Neural progenitor cell (in vitro differentiated cells): ENCODE measurements around the gene SCRN1.

Experiments
- CTCF ChIP-seq: fragments of 200-600 bp; sonication (generic); IDR thresholded peaks from 2 replicates; pipeline ENCODE4 v1.5.1; 2017; ENCODE audit warnings: antibody characterized with exemption, mild to moderate bottlenecking
- EZH2 ChIP-seq: fragments of 200-600 bp; sonication (generic); IDR thresholded peaks from 2 replicates; pipeline ENCODE4 v1.6.1; 2017; ENCODE audit warnings: antibody characterized with exemption, mild to moderate bottlenecking, moderate library complexity

DNA sequence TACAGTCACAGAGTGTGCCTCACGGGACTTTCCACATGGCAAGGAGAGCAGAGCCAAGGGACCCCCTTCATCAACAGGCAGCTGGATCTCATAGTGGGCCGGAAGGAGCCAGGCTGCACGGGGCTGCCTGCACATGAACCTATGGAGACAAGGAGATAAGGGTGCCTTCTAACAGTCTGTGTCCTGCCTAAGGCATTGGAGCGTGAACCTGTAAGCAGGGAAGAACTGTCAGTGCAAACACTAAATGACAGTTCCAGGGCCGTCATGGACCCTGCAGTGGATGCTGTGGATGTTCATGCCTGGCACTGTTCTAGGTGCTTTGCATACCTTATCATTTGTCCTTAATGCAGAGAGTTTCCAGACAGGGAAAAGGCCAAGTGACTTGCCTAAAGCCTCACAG, 97.4 kb downstream of the SCRN1 start:
- TF ChIP-seq CTCF (no peak), EZH2 (no peak)
